ENCODE results near the gene DNM1L.

The DNM1L gene

DNA sequence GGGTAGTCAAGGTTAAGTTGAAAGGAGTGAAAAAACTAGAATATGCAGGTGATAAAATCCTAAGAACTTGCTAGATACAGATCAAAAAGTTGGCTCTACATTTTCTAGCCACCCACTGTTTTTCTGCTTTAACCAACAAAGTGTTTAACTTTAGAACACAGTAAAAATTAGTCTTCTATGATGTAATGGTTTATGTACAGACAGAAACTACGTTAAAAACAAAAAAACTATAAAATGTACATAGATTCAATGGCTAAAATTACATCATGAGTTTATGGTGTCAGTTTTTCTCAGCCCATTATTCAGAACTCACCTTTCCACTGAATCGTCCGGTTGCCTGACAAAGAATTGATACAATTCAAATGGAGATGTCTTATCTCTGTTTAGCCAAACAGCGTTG, 74.5 kb downstream of the DNM1L start:
- Histone ChIP-seq H3F3A (ENCODE audit: low read depth) (no peaks in the 10 kb centered on the region), H3K4me2 (ENCODE audit: low read depth, low read length, poor library complexity, severe bottlenecking) (peak overlapping the region; percentile 86), H3K27me3 (ENCODE audit: insufficient read depth, low read length, poor library complexity, severe bottlenecking) (no peaks in the 10 kb centered on the region), H3K36me3 (ENCODE audit: insufficient read depth, low read length) (peaks cover 31% of the 10 kb centered on the region; the same call in 1 of the 2 replicates), H3K4me3 (ENCODE audit: low read length, poor library complexity, severe bottlenecking) (peak overlapping the region; percentile 80), H4K20me1 (ENCODE audit: insufficient read depth, low read length, poor library complexity, severe bottlenecking) (peaks cover 16% of the 10 kb centered on the region), H3K9me3 (ENCODE audit: insufficient read depth, low read depth, low read length) (no peaks in the 10 kb centered on the region), H3K9me2 (replicated peaks; ENCODE audit: low read depth, low read length) (no peaks in the 10 kb centered on the region), H3K9ac (ENCODE audit: low read depth, low read length, poor library complexity, severe bottlenecking) (peak overlapping the region; percentile 82), H3K4me1 (ENCODE audit: insufficient read depth, low read length, poor library complexity, severe bottlenecking) (peaks cover 21% of the 10 kb centered on the region), H2AFZ (ENCODE audit: low read length) (no peak overlapping the region), H3K79me2 (ENCODE audit: insufficient read depth, low read length) (peaks cover 36% of the 10 kb centered on the region)
- no peak for TF ChIP-seq EZH2phosphoT487 (IDR thresholded peaks at IDR 0.05; ENCODE audit: borderline replicate concordance)
- TF ChIP-seq, protein P1, sequence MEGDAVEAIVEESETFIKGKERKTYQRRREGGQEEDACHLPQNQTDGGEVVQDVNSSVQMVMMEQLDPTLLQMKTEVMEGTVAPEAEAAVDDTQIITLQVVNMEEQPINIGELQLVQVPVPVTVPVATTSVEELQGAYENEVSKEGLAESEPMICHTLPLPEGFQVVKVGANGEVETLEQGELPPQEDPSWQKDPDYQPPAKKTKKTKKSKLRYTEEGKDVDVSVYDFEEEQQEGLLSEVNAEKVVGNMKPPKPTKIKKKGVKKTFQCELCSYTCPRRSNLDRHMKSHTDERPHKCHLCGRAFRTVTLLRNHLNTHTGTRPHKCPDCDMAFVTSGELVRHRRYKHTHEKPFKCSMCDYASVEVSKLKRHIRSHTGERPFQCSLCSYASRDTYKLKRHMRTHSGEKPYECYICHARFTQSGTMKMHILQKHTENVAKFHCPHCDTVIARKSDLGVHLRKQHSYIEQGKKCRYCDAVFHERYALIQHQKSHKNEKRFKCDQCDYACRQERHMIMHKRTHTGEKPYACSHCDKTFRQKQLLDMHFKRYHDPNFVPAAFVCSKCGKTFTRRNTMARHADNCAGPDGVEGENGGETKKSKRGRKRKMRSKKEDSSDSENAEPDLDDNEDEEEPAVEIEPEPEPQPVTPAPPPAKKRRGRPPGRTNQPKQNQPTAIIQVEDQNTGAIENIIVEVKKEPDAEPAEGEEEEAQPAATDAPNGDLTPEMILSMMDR (conservative IDR thresholded peaks at IDR 0.05; ENCODE audit: low read length) = no peak

DNA sequence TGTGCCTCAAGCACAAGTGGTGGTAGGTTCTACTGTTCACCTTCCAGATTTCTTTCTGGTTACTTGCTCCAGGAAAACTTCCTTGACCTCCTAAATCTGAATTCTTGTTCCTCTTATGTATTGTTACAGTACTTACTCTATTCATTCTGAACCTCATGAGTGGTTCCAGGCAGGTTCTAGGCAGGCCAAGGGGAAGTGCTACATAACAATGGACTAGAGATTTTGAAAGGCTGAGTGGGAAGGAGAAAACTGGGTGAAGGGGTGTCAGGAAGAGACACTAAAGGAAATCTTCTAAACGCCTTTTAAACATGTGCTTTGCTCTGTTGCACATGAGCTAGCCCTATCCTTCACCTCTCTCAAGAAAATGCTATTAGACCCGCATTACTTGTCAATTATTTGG, 75.0 kb downstream of the DNM1L start:
- no peak for TF ChIP-seq EZH2phosphoT487 (IDR thresholded peaks at IDR 0.05; ENCODE audit: borderline replicate concordance)
- TF ChIP-seq, protein P1 (conservative IDR thresholded peaks at IDR 0.05; ENCODE audit: low read length) = no peak
- Histone ChIP-seq H3K4me2 (ENCODE audit: low read depth, low read length, poor library complexity, severe bottlenecking) (peak overlapping the region; percentile 86), H3K36me3 (ENCODE audit: insufficient read depth, low read length) (peaks cover 26% of the 10 kb centered on the region; the same call in 1 of the 2 replicates), H3K4me3 (ENCODE audit: low read length, poor library complexity, severe bottlenecking) (peak overlapping the region; percentile 80), H2AFZ (ENCODE audit: low read length) (no peak overlapping the region), H3K9me3 (ENCODE audit: insufficient read depth, low read depth, low read length) (no peaks in the 10 kb centered on the region), H4K20me1 (ENCODE audit: insufficient read depth, low read length, poor library complexity, severe bottlenecking) (peaks cover 16% of the 10 kb centered on the region), H3K79me2 (ENCODE audit: insufficient read depth, low read length) (peaks cover 36% of the 10 kb centered on the region), H3K9ac (ENCODE audit: low read depth, low read length, poor library complexity, severe bottlenecking) (peak overlapping the region; percentile 82), H3F3A (ENCODE audit: low read depth) (no peaks in the 10 kb centered on the region), H3K27me3 (ENCODE audit: insufficient read depth, low read length, poor library complexity, severe bottlenecking) (no peaks in the 10 kb centered on the region), H3K4me1 (ENCODE audit: insufficient read depth, low read length, poor library complexity, severe bottlenecking) (peaks cover 21% of the 10 kb centered on the region), H3K9me2 (replicated peaks; ENCODE audit: low read depth, low read length) (no peaks in the 10 kb centered on the region)

DNA sequence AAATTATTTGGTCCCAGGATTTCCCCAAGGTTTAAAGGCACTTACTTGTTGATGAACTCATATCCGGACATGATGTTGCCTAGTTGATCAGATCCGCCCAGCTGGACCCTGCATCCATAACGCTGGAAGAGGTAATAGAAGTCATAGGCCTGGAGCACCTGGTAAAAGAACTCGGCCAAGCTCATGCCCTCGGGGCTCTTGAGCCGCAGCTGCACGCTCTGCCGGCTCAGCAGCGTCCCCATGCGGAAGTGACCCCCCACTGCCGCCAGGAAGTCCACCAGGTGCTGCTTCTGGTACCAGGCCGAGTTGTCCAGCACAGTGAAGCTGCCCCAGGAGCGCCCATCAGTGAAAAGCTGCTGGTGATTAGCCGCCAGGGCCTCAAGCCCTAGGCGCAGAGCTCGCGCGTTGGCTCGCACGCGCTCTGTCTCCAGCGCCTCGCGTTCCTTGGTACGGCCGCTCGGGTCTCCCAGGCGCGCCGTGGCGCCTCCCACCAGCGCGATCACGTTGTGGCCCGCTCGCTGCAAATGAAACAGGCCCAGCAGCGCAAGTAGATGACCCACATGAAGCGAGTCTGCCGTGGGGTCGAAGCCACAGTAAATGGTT, 76.1 kb downstream of the DNM1L start:
- Histone ChIP-seq H3K9ac (ENCODE audit: low read depth, low read length, poor library complexity, severe bottlenecking) (peak overlapping the region; percentile 82), H3K9me2 (replicated peaks; ENCODE audit: low read depth, low read length) (no peaks in the 10 kb centered on the region), H3F3A (ENCODE audit: low read depth) (no peaks in the 10 kb centered on the region), H3K4me2 (ENCODE audit: low read depth, low read length, poor library complexity, severe bottlenecking) (peak overlapping the region; percentile 86), H3K4me3 (ENCODE audit: low read length, poor library complexity, severe bottlenecking) (peak overlapping the region; percentile 80), H3K4me1 (ENCODE audit: insufficient read depth, low read length, poor library complexity, severe bottlenecking) (peaks cover 21% of the 10 kb centered on the region), H3K9me3 (ENCODE audit: insufficient read depth, low read depth, low read length) (no peaks in the 10 kb centered on the region), H2AFZ (ENCODE audit: low read length) (peak overlapping the region; percentile 100), H3K36me3 (ENCODE audit: insufficient read depth, low read length) (peaks cover 16% of the 10 kb centered on the region; the same call in 1 of the 2 replicates), H3K27me3 (ENCODE audit: insufficient read depth, low read length, poor library complexity, severe bottlenecking) (no peaks in the 10 kb centered on the region), H4K20me1 (ENCODE audit: insufficient read depth, low read length, poor library complexity, severe bottlenecking) (peaks cover 16% of the 10 kb centered on the region), H3K79me2 (ENCODE audit: insufficient read depth, low read length) (peaks cover 36% of the 10 kb centered on the region)
- TF ChIP-seq, protein P1 (conservative IDR thresholded peaks at IDR 0.05; ENCODE audit: low read length) = peak; percentile 90
- TF ChIP-seq EZH2phosphoT487 (IDR thresholded peaks at IDR 0.05; ENCODE audit: borderline replicate concordance) = no peak
